ENCODE data around the gene UGCG.

- TF ChIP-seq CTCF (IDR thresholded peaks at IDR 0.05) (no peak), EZH2phosphoT487 (IDR thresholded peaks at IDR 0.05) (no peak), EZH2 (IDR thresholded peaks at IDR 0.05) (no peak)
Observed at GRCh38 chr9:111938427-111938800, 41.8 kb downstream of the UGCG start.

Measured in neural progenitor cell (in vitro differentiated cells).